ENCODE results near the gene SAMD14.
A peak's percentile ranks its signal among the peaks of the same experiment; 100 is the strongest.

GRCh38 chr17:50161023-50161910, 31.3 kb upstream of the SAMD14 start:
- TF ChIP-seq CTCF (IDR thresholded peaks at IDR 0.05) = peak; percentile 94 to 97 (median 95)
- TF ChIP-seq POLR2A (IDR thresholded peaks at IDR 0.05) = peak; percentile 18

All from right lobe of liver (tissue), 4 donors.